HK-2 (cell line): ENCODE results near the gene HAVCR1.
"Not testable (repeated sequence)": the region's sequence is repeated elsewhere in the genome, so short reads cannot be mapped to it uniquely, and the experiment has no call there.

Experiments
- DNase-seq: peaks from one replicate; pipeline ENCODE4 v3.0.0-alpha.2; 2018; ENCODE audit not compliant: unreplicated experiment

Gene HAVCR1

GRCh38 chr5:157059093-157059539 lies at the start of gene HAVCR1:
Gene HAVCR1 (minus strand): TSS chr5:157059116. CDS start chr5:157057943, 1,173 bp downstream.
- DNase-seq: peak; percentile 53

- no peak for DNase-seq
Measured at GRCh38 chr5:157107508-157107907, 48.6 kb upstream of the HAVCR1 start.

GRCh38 chr5:157106630-157107461 lies 47.9 kb upstream of the HAVCR1 start:
- no peak for DNase-seq

GRCh38 chr5:157100140-157100679 lies 41.3 kb upstream of the HAVCR1 start:
- no peak for DNase-seq

- DNase-seq: no peak
Measured at GRCh38 chr5:157088342-157088990, 29.6 kb upstream of the HAVCR1 start.

DNA sequence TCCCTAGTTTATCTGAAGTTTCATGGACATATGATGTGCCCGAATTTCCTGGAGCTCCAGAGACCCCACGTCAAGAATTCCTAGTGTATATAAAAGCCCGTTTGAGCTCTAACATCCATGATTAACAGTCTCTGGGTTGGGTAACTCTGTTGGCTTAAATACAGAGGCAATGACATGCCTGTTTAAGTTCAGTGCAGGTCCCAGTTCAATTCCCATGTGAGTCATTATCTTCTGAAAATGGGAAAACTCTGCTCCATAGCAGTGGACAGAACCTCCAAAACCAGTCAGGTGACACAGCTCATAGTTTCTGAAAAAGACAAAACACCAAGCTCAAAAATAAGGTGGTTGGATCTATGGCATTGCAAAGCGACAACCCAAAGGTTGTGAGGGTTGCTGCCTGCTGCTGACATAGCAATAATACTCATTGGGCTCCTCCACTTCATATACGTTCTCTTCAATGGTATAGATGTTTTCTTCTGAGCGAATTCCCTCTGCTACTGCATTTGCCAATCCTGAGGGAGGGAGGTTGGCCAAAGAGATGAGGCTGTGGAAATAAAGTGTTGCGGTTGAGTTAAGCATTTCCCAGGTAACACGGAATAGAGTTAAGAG lies 27.9 kb upstream of the HAVCR1 start:
- no peak for DNase-seq

DNA sequence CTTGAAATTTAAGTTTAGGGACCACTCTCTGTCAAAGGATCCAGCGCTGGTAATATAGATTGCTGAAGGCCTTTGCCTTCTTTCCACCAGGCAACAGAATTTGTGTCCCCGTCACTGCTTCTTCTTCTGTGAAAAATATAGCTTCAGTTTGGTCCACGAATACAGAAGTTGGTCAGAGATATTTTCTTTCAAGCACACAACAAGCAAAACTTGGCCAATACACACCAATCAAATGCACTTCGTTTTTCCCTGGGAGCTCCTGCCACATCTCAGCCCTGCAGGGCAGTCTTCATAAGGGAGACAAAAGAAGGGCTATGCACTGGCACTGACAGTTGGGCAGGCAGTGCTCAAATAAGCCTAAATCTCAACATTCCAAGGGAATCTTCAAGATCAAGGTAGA lies 27.0 kb upstream of the HAVCR1 start:
- no peak for DNase-seq

DNA sequence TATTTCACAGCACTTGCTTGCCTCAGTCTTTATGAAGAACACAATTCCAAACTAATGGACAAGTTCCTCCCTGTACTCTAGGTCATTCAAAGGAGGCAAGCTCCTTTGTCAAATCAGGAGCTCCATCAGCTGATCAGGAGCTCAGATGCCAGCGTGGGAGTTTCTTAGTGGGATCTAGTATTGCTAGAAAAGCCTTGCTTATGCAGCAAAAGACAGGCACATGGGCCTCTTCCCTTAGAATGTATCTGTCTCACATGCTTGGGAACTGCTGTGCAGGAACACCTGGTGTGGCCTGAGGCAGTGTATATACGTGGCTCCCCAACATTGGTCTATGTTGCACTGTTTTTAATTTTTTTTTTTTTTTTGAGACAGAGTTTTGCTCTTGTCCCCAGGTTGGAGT lies 21.4 kb upstream of the HAVCR1 start:
- DNase-seq: no peak

GRCh38 chr5:157076558-157076957 lies 17.6 kb upstream of the HAVCR1 start:
- DNase-seq: no peak

- no peak for DNase-seq
Measured at GRCh38 chr5:157072508-157072907, 13.6 kb upstream of the HAVCR1 start.

GRCh38 chr5:157069949-157070348 lies 11.0 kb upstream of the HAVCR1 start:
- no peak for DNase-seq

GRCh38 chr5:157068785-157069184 lies 9.9 kb upstream of the HAVCR1 start:
- DNase-seq: no peak

DNA sequence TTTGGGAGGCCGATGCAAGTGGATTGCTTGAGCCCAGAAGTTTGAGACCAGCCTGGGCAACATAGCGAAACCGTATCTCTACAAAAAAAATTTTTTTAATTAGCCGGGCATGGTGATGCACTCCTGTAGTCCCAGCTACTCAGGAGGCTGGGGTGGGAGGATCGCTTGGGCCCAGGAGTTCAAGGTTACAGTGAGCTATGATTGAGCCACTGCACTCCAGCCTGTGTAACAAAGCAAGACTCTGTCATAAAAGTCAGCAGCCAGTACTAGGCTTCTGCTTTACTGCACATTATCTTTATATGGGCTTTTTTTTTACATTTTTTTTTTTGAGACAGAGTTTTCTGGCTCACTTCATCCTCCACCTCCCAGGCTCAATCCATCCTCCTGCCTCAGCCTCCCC lies 9.4 kb upstream of the HAVCR1 start:
- DNase-seq: no peak

- no peak for DNase-seq
Measured at GRCh38 chr5:157067005-157067404, 8.1 kb upstream of the HAVCR1 start.

- no peak for DNase-seq
Measured at GRCh38 chr5:157066080-157066479, 7.2 kb upstream of the HAVCR1 start.

DNA sequence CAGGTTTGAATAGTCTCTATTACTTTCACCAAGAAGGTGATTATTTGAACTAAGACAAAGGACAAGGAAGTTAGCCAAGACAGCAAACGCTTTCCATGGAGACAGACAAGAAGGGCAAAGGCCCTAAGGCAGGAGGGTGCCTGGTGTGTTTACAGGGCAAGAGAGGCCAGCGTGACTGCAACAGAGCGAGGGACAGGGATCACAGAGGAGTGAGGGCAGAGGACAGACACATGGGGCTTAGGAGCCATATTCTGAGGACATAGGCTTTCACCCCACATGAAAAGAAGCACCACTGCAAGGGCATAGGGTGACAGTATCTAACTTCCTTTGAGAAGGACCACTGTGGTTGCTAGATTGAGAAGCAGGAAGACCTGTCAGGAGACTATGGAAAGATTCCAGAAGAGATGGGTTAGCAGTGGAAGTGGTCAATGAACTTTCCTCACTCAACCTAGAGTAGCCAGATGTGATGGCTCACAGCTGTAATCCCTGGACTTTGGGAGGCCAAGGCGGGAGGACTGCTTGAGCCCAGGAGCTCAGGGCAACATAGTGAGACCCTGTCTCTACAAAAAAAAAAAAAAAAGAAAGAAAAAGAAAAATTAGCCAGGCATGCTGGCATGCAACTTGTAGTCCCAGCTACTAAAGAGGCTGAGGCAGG lies 5.0 kb upstream of the HAVCR1 start:
- no peak for DNase-seq

DNA sequence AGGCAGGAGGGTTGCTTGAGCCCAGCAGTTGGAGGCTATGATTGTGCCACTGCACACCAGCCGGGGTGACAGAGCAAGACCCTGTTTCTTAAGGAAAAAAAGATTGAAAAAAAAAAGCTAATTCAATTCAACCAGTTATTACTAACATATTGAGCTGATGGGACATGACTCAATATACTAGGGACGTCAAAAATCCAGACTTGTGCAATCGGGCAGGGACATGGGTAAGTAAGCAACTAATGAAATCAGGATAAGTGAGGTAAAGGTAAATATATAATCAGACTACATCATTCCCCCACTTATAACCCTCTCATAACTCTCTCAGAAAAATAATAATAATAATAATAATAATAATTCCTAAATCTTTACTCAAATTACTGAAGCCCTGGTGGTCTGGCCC lies 975 bp upstream of the HAVCR1 start:
- no peak for DNase-seq

GRCh38 chr5:157057459-157058370 lies 1.2 kb downstream of the HAVCR1 start:
- DNase-seq: peak; percentile 28

- not testable (repeated sequence) for DNase-seq
Measured at GRCh38 chr5:157056848-157057247, 2.1 kb downstream of the HAVCR1 start.

- no peak for DNase-seq
Measured at GRCh38 chr5:157051604-157052245, 7.2 kb downstream of the HAVCR1 start.
